T-cell (primary cell): ENCODE data around the gene FAM13A. TPM values are rescaled to one million over a fixed set of nuclear protein-coding genes. Genes with fewer than 3 reads are reported as not detected.

Source experiments
- ATAC-seq, 4 experiments: fragments of 200-7000 bp in 3 of 4; fragments of 150-1000 bp in 1 of 4; cut with Tn5 transposase; replicated peaks in 1 of 4; 1 replicate in 3 of 4; 2 replicates in 1 of 4; pipeline ENCODE4 v1.10.0; 2021; ENCODE audit warnings: moderate library complexity in 3 of 4, mild to moderate bottlenecking in 2 of 4, moderate number of reproducible peaks in 1 of 4
- CTCF ChIA-PET, 2 donors: fragments of 300-600 bp; sonication (Branson Sonifier 250); formaldehyde crosslinking; loops; one replicate each; lab custom pipeline; 2022; ENCODE audit warnings: antibody characterized with exemption in 2 of 2; lab: Charles Lee
- POLR2A ChIA-PET, 2 donors: fragments of 300-600 bp; sonication (Branson Sonifier 250); formaldehyde crosslinking; loops; one replicate each; lab custom pipeline; 2022; ENCODE audit warnings: antibody characterized with exemption in 2 of 2; lab: Charles Lee
- DNase-seq, 35 experiments: peaks; one replicate each; pipeline versions ENCODE4 v3.0.0 to v3.0.0-alpha.2; 2013 to 2023
- H3K27ac ChIP-seq: one replicate; pipeline ENCODE4 v1.5.1; 2013; ENCODE audit warnings: low read length
- H3K27me3 ChIP-seq, 2 experiments: replicated peaks in 1 of 2; 1 replicate in 1 of 2; 2 replicates in 1 of 2; pipeline versions ENCODE4 v1.6.1 to v1.7.0; 2013; ENCODE audit warnings: low read length in 1 of 2, mixed read lengths in 1 of 2; ENCODE audit not compliant: control insufficient read depth in 2 of 2, insufficient read depth in 2 of 2; ENCODE audit errors: extremely low read depth in 1 of 2
- H3K36me3 ChIP-seq, 2 donors: 1 replicate in 1 of 2; 2 replicates in 1 of 2; pipeline versions ENCODE4 v1.6.1 to v1.7.0; 2013; ENCODE audit warnings: low read length in 1 of 2; ENCODE audit not compliant: control insufficient read depth in 2 of 2, insufficient read depth in 1 of 2; ENCODE audit errors: extremely low read depth in 1 of 2
- H3K4me1 ChIP-seq, 2 experiments: 1 replicate in 1 of 2; 2 replicates in 1 of 2; pipeline versions ENCODE4 v1.6.1 to v1.7.0; 2013; ENCODE audit warnings: low read length in 2 of 2, mixed read lengths in 1 of 2; ENCODE audit not compliant: insufficient read depth in 2 of 2, control insufficient read depth in 1 of 2; ENCODE audit errors: extremely low read depth in 1 of 2
- H3K4me3 ChIP-seq, 2 donors: 1 replicate in 1 of 2; 2 replicates in 1 of 2; pipeline versions ENCODE4 v1.5.1 to v1.7.0; 2013; ENCODE audit warnings: mild to moderate bottlenecking in 2 of 2, low read length in 1 of 2, moderate library complexity in 1 of 2; ENCODE audit not compliant: control insufficient read depth in 1 of 2; ENCODE audit errors: extremely low read depth in 1 of 2
- H3K9me3 ChIP-seq: 2 replicates; pipeline ENCODE4 v1.7.0; 2013
- H3K27ac Mint-ChIP-seq, 2 donors: one replicate each; pipeline ENCODE4 v1.8.0; 2020 to 2021; ENCODE audit warnings: mild to moderate bottlenecking in 2 of 2, mixed read lengths in 2 of 2
- H3K27me3 Mint-ChIP-seq, 2 donors: one replicate each; pipeline ENCODE4 v1.8.0; 2021 to 2022; ENCODE audit warnings: mixed read lengths in 2 of 2
- H3K36me3 Mint-ChIP-seq: one replicate; pipeline ENCODE4 v1.8.0; 2021; ENCODE audit warnings: mixed read lengths
- H3K4me1 Mint-ChIP-seq, 3 donors: one replicate each; pipeline ENCODE4 v1.8.0; 2020 to 2022; ENCODE audit warnings: mixed read lengths in 3 of 3, mild to moderate bottlenecking in 1 of 3
- H3K4me3 Mint-ChIP-seq, 3 donors: one replicate each; pipeline ENCODE4 v1.8.0; 2020 to 2022; ENCODE audit warnings: mild to moderate bottlenecking in 3 of 3, mixed read lengths in 3 of 3, moderate library complexity in 3 of 3
- H3K9me3 Mint-ChIP-seq, 3 donors: one replicate each; pipeline ENCODE4 v1.8.0; 2020 to 2022; ENCODE audit warnings: mixed read lengths in 3 of 3
- WGBS: methylation state at CpG from one replicate; pipeline ENCODE4 v1.1.5; 2013; ENCODE audit warnings: missing lambda C conversion rate; ENCODE audit not compliant: insufficient coverage; 5-methylcytosine and 5-hydroxymethylcytosine counted together
- total RNA-seq, 35 experiments: library from RNA in 6 of 35; stranded (reverse) in 6 of 35; fragments of 120-200 nt in 1 of 35; gene quantifications; one replicate each; pipeline versions ENCODE4 v1.2.1 to v1.2.4 and lab custom pipeline; 2013 to 2026

The FAM13A gene
- total RNA-seq, 5 donors from 2014 or later (not counting 1 experiment from before 2014, with no cell fraction given) = 11.3 to 92.9 (median 22.7) TPM

DNA sequence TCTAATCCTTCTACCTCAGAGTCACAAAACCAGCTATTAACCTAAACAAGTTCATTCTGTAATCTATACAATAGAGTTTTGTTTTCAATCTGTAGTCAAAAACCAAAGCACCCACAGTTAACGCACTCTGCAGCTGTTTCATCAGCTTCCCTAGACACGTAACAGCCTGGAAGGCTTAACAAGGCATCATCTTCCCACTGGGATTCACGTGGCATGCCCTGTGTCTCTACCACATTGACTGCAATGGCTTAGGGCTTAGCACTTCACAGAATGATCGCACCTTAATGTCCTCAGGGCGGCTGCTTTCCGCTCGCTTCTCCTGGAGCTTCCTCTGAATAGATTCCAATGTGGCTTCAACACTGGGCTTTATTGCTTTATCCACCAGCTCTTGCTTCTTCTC, 309.6 kb downstream of the FAM13A start:
- Mint-ChIP-seq H3K4me1 (no peaks in the 10 kb centered on the region), H3K36me3 (peaks cover 45% of the 10 kb centered on the region), H3K27ac (no peak overlapping the region), H3K9me3 (no peaks in the 10 kb centered on the region), H3K27me3 (no peaks in the 10 kb centered on the region), H3K4me3 (no peak overlapping the region)
- Histone ChIP-seq H3K27me3 (no peaks in the 10 kb centered on the region), H3K4me3 (no peak overlapping the region), H3K4me1 (no peaks in the 10 kb centered on the region), H3K27ac (no peak overlapping the region), H3K36me3 (peaks cover 3 to 15% of the 10 kb centered on the region in 2 donors), H3K9me3 (no peaks in the 10 kb centered on the region)
- WGBS = 92% methylated on average over 7 of the region's 7 CpGs
- ChIA-PET CTCF (interaction anchor here in 1 of 2 donors (0.5 to 0.6 kb wide), 2 partner anchors 526 to 1249 kb away, joined by 3 to 4 read pairs; no protein-coding TSS in a partner anchor), POLR2A (no interaction called here)
- DNase-seq (no peak), ATAC-seq (no peak)

DNA sequence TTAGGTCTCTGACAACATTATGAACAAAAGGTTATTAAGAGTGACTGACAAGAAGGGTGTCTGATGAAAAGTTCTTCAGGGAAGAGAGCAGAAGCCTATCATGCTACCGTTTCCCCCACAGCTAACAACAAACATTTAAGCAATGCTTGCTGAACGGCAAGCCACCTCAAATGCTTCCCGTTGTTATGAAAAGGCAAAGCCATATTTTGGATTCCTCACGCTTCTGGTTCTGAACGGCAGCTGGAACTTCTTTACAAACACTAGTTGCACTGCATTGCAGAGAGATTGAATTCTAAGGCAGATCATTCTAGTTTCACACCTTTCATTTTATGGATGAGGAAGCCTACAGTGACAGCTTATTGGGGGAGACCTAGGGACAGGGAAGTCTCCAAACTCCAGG, 310.8 kb downstream of the FAM13A start:
- peaks cover 45% of the 10 kb centered on the region for H3K36me3 Mint-ChIP-seq
- H3K4me3 ChIP-seq = no peak overlapping the region
- no peak overlapping the region for H3K27ac Mint-ChIP-seq
- no peaks in the 10 kb centered on the region for H3K27me3 ChIP-seq
- H3K9me3 ChIP-seq = no peaks in the 10 kb centered on the region
- 100% methylated on average over 1 of the region's 5 CpGs for WGBS
- no peaks in the 10 kb centered on the region for H3K4me1 Mint-ChIP-seq
- no peaks in the 10 kb centered on the region for H3K9me3 Mint-ChIP-seq
- CTCF ChIA-PET = interaction anchor here in 1 of 2 donors (0.6 kb wide), 1 partner anchor 565 kb away, joined by 6 read pairs; no protein-coding TSS in a partner anchor
- POLR2A ChIA-PET = no interaction called here
- DNase-seq (no peak), ATAC-seq (no peak)
- no peaks in the 10 kb centered on the region for H3K27me3 Mint-ChIP-seq
- no peak overlapping the region for H3K27ac ChIP-seq
- H3K4me1 ChIP-seq = no peaks in the 10 kb centered on the region
- peaks cover 3 to 15% of the 10 kb centered on the region in 2 donors for H3K36me3 ChIP-seq
- H3K4me3 Mint-ChIP-seq = no peak overlapping the region

DNA sequence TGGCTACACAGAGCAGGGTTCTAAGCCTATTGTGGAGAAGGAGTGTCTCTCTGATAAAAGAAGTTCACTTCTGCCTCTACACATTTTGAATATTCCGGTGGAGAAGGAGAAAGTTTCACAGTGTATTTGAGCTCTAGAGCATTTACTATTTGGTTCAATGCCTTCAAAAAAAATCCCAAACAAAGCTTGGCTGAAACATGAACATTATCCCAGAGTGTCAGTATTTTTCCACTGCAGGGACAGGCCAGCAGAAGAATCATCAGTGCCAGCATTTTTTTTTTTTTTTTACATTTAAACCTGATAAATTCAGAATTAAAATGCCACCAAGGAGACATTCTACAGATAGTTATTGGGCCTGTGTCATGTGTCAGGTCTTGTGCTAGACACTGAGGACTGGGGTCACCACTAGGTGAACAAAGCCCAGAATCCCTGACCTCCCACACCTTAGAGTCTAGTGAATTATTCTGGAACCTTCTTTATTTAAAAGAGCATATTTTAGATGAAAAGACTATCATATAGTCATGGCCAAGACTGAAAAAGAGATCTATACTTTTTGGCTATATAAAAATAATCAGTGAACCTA, 311.3 kb downstream of the FAM13A start:
- no CpG with 5 or more reads among the region's 1 CpG for WGBS
- H3K9me3 ChIP-seq = no peaks in the 10 kb centered on the region
- Mint-ChIP-seq H3K4me1 (no peaks in the 10 kb centered on the region), H3K36me3 (peaks cover 45% of the 10 kb centered on the region), H3K27ac (no peak overlapping the region), H3K9me3 (no peaks in the 10 kb centered on the region), H3K4me3 (no peak overlapping the region), H3K27me3 (no peaks in the 10 kb centered on the region)
- no peak for DNase-seq
- H3K27me3 ChIP-seq = no peaks in the 10 kb centered on the region
- no peak for ATAC-seq
- H3K36me3 ChIP-seq = peaks cover 3 to 15% of the 10 kb centered on the region in 2 donors
- H3K27ac ChIP-seq = no peak overlapping the region
- no peaks in the 10 kb centered on the region for H3K4me1 ChIP-seq
- no peak overlapping the region for H3K4me3 ChIP-seq
- ChIA-PET CTCF (interaction anchor here in 1 of 2 donors (0.6 kb wide), 1 partner anchor 565 kb away, joined by 6 read pairs; no protein-coding TSS in a partner anchor), POLR2A (no interaction called here)

DNA sequence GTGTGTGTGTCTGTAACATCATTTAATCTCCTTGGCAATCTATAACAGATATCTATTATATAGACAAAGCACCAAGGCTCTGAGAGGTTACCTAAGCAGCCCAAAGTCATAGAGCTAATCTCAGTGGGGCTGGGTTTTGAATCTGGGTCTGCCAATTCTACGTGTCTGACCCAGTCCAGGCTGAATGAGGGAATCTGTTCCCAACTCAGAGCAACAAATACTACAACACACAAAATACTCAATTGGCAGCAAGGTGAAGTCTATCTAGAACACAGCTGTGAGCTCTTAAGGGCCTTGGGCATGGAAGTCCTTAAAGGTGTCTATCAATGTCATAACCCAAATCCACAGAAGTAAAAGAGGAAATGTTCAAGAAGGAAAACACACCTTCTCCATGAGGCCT, 311.8 kb downstream of the FAM13A start:
- H3K9me3 Mint-ChIP-seq = no peaks in the 10 kb centered on the region
- H3K4me1 Mint-ChIP-seq = peaks cover 0 to 5% (median 0%) of the 10 kb centered on the region in 3 donors
- peaks cover 3 to 11% of the 10 kb centered on the region in 2 donors for H3K36me3 ChIP-seq
- POLR2A ChIA-PET = no interaction called here
- 80% methylated on average over 1 of the region's 1 CpG for WGBS
- H3K9me3 ChIP-seq = no peaks in the 10 kb centered on the region
- no peak overlapping the region for H3K4me3 Mint-ChIP-seq
- no peaks in the 10 kb centered on the region for H3K27me3 ChIP-seq
- no peak for ATAC-seq
- no peaks in the 10 kb centered on the region for H3K4me1 ChIP-seq
- no peak overlapping the region for H3K27ac ChIP-seq
- no peaks in the 10 kb centered on the region for H3K27me3 Mint-ChIP-seq
- H3K4me3 ChIP-seq = no peak overlapping the region
- H3K36me3 Mint-ChIP-seq = peaks cover 43% of the 10 kb centered on the region
- CTCF ChIA-PET = interaction anchor here in 1 of 2 donors (0.6 kb wide), 1 partner anchor 564 kb away, joined by 6 read pairs; no protein-coding TSS in a partner anchor
- DNase-seq = no peak
- no peak overlapping the region for H3K27ac Mint-ChIP-seq

DNA sequence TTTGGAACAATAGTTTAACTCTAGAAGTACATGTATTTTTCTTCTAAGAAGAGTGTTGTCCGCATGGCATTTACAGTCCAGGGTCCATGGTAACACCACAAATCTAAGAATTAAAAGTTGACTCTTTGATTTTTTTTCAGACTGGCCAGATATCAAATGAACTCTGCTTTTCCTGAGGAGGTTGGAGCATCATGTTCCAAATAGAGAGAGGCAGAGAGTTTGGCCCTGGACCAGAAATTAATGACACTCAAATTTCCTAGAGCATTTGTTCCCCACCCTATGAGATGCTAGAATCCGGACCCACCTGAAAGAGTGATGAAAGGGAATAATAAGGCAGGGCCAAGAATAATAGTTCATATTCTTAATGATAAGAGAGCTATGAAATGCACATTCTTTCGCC, 312.4 kb downstream of the FAM13A start:
- DNase-seq (no peak), ATAC-seq (no peak)
- Histone ChIP-seq H3K36me3 (peaks cover 0 to 11% of the 10 kb centered on the region in 2 donors), H3K4me3 (no peak overlapping the region), H3K27me3 (no peaks in the 10 kb centered on the region), H3K9me3 (no peaks in the 10 kb centered on the region), H3K4me1 (no peaks in the 10 kb centered on the region), H3K27ac (no peak overlapping the region)
- peaks cover 37% of the 10 kb centered on the region for H3K36me3 Mint-ChIP-seq
- H3K4me3 Mint-ChIP-seq = no peak overlapping the region
- CTCF ChIA-PET = no interaction called here
- no peaks in the 10 kb centered on the region for H3K27me3 Mint-ChIP-seq
- no peaks in the 10 kb centered on the region for H3K9me3 Mint-ChIP-seq
- POLR2A ChIA-PET = no interaction called here
- H3K27ac Mint-ChIP-seq = no peak overlapping the region
- WGBS = 100% methylated on average over 1 of the region's 3 CpGs
- peaks cover 0 to 9% (median 3%) of the 10 kb centered on the region in 3 donors for H3K4me1 Mint-ChIP-seq

DNA sequence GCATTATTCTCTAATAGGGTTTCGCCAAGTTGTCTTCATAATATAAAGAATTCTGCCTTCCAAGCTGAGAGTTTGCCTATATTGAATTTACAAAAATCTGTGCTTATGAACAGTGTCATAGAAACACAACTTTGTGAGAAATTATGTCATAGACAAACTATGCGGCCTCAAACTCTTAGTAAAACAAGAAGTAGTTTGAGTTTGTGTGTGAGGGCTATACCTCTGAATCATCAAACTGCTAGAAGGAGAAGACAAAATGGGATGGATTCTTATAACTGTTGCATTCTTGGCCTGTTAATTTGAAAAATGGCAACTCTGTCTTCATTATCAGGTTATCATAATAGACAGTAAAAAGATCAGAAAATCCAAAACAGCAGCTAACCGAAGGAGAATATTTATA, 313.3 kb downstream of the FAM13A start:
- ATAC-seq = no peak

More for the DNA sequence above, 313.3 kb downstream of the FAM13A start:
- H3K36me3 Mint-ChIP-seq = peaks cover 30% of the 10 kb centered on the region
- no peak overlapping the region for H3K4me3 Mint-ChIP-seq
- H3K9me3 Mint-ChIP-seq = no peaks in the 10 kb centered on the region
- WGBS = no CpG with 5 or more reads among the region's 3 CpGs
- no peak overlapping the region for H3K4me3 ChIP-seq
- H3K27me3 ChIP-seq = no peaks in the 10 kb centered on the region
- no peak for DNase-seq
- H3K27ac Mint-ChIP-seq = no peak overlapping the region
- H3K27me3 Mint-ChIP-seq = no peaks in the 10 kb centered on the region
- CTCF ChIA-PET = no interaction called here
- peaks cover 0 to 3% of the 10 kb centered on the region in 2 experiments for H3K4me1 ChIP-seq
- H3K4me1 Mint-ChIP-seq = peaks cover 3 to 11% (median 6%) of the 10 kb centered on the region in 3 donors
- peaks cover 0 to 7% of the 10 kb centered on the region in 2 donors for H3K36me3 ChIP-seq
- no peaks in the 10 kb centered on the region for H3K9me3 ChIP-seq
- no peak overlapping the region for H3K27ac ChIP-seq
- POLR2A ChIA-PET = no interaction called here
